Panc1 (cell line): ENCODE measurements around the gene ANTXR1. TPM values are rescaled to one million over a fixed set of nuclear protein-coding genes. Genes with fewer than 3 reads are reported as not detected.
"Not testable (repeated sequence)": the region's sequence is repeated elsewhere in the genome, so short reads cannot be mapped to it uniquely, and the experiment has no call there.

Source experiments
- ATAC-seq: fragments of 200-7000 bp; cut with Tn5 transposase; 2 replicates; pipeline ENCODE4 v1.9.1; 2020; ENCODE audit warnings: mild to moderate bottlenecking, moderate library complexity
- BruUV-seq: library from RNA; stranded (reverse); fragments of 400-500 nt; replicated peaks from 2 replicates; lab custom pipeline; 2021; lab: Mats Ljungman, UMichigan
- CTCF ChIA-PET: fragments of 300-600 bp; sonication (Branson Sonifier 250); formaldehyde crosslinking; loops from one replicate; lab custom pipeline; 2022; ENCODE audit warnings: antibody characterized with exemption; lab: Charles Lee
- POLR2A ChIA-PET: fragments of 300-600 bp; sonication (Branson Sonifier 250); formaldehyde crosslinking; loops from one replicate; lab custom pipeline; 2022; ENCODE audit warnings: antibody characterized with exemption; lab: Charles Lee
- DNase-seq: peaks from one replicate; pipeline ENCODE4 v3.0.0-alpha.2; 2010; ENCODE audit warnings: low read depth, low spot score
- H3K27ac ChIP-seq: 2 replicates; pipeline ENCODE4 v1.5.1; 2011; ENCODE audit warnings: mild to moderate bottlenecking, low read length, inconsistent platforms
- H3K27me3 ChIP-seq: fragments of 200-500 bp; sonication (Bioruptor generic); 2 replicates; pipeline ENCODE4 v1.6.0; 2014; ENCODE audit warnings: low read length, inconsistent platforms; ENCODE audit not compliant: control insufficient read depth, insufficient read depth
- H3K36me3 ChIP-seq: fragments of 200-500 bp; sonication (Bioruptor generic); 2 replicates; pipeline ENCODE4 v1.5.1; 2014; ENCODE audit warnings: inconsistent platforms, mild to moderate bottlenecking, low read length, moderate library complexity; ENCODE audit not compliant: control insufficient read depth, insufficient read depth
- H3K4me1 ChIP-seq: 2 replicates; pipeline ENCODE4 v1.5.1; 2011; ENCODE audit warnings: inconsistent platforms, mild to moderate bottlenecking, low read length, moderate library complexity; ENCODE audit not compliant: control insufficient read depth, insufficient read depth
- H3K4me3 ChIP-seq, 2 experiments: 2 replicates each; pipeline ENCODE4 v1.5.1; 2011 to 2012; ENCODE audit warnings: low read depth in 2 of 2, low read length in 2 of 2, mild to moderate bottlenecking in 2 of 2, inconsistent platforms in 1 of 2, moderate library complexity in 1 of 2
- H3K9me3 ChIP-seq: fragments of 200-500 bp; sonication (Bioruptor generic); 2 replicates; pipeline ENCODE4 v1.5.1; 2014; ENCODE audit warnings: low read depth, mild to moderate bottlenecking, inconsistent platforms, low read length, moderate library complexity; ENCODE audit not compliant: control insufficient read depth, insufficient read depth
- POLR2AphosphoS5 ChIP-seq: IDR thresholded peaks from 2 replicates; pipeline ENCODE4 v1.6.1; 2012; ENCODE audit warnings: mild to moderate bottlenecking, low read depth, low read length, moderate library complexity
- SIN3A ChIP-seq: IDR thresholded peaks from 2 replicates; pipeline ENCODE4 v1.6.1; 2012; ENCODE audit warnings: low read depth, mild to moderate bottlenecking, low read length, moderate library complexity, borderline replicate concordance; ENCODE audit not compliant: insufficient read depth
- TCF7L2 ChIP-seq: IDR thresholded peaks from 2 replicates; pipeline ENCODE4 v1.6.1; 2011; ENCODE audit warnings: mild to moderate bottlenecking, low read depth, low read length, inconsistent platforms
- in situ Hi-C: cut with HindIII; loops from 2 replicates; pipeline ENCODE4 v1.10.0; 2016; ENCODE audit warnings: low sequenced_read_pairs, low pct_unique_long_range_greater_than_20kb
- intact Hi-C: fragments of 100-400 bp; cut with micrococcal nuclease; formaldehyde crosslinking; loops from one replicate; pipeline ENCODE4 v1.10.0; 2022; ENCODE audit not compliant: unreplicated experiment
- total RNA-seq: library from RNA; stranded (reverse); gene quantifications from one replicate; pipeline ENCODE4 v1.2.1, GENCODE V29; 2021; ENCODE audit not compliant: unreplicated experiment
- TF ChIP-seq, protein P1 (sequence below), 2 experiments: IDR thresholded peaks; 2 replicates each; pipeline ENCODE4 v1.6.1; 2011 to 2012; ENCODE audit warnings: low read depth in 2 of 2, control low read depth in 1 of 2, low read length in 1 of 2, mild to moderate bottlenecking in 1 of 2, moderate library complexity in 1 of 2; ENCODE audit not compliant: insufficient read depth in 1 of 2
- TF ChIP-seq, protein P2 (sequence below): fragments of 450-650 bp; IDR thresholded peaks from 2 replicates; pipeline ENCODE4 v1.5.1; 2017; ENCODE audit warnings: mild to moderate bottlenecking

ANTXR1 gene
- total RNA-seq, 1 experiment from 2014 or later = 132 TPM

DNA sequence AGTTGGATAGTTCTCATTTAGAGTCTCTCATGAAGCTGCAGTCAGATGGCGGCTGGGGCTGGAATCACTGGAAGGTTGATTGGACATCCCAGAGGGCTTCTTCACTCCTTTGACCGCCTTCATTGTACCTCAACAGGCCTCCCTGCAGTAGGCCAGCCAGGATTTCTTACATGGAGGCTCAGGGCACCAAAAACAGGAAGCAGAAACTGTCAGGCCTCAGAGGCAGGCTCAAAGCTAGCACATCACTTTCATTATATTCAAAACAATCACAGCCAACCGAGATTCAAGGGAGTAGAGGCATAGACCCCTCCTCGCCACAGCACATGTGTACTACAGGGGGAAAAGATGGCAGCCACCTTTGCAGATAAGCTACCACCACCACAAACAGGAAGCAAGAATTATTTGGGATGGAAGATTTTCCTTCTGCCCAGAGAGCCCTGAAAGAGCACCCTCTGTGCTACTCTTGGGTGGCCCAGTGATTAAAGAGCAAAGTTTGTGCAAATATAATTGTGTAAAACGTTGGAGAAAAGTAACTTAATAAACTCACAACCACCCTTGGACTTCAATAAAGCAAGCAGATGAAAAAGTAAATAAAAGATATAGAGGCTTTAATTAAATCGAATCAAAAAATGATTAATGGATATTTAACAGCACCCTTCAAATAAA lies 218.8 kb downstream of the ANTXR1 start:
- Histone ChIP-seq H3K36me3 (no peaks in the 10 kb centered on the region), H3K27me3 (no peaks in the 10 kb centered on the region), H3K9me3 (no peaks in the 10 kb centered on the region), H3K4me3 (no peak overlapping the region), H3K27ac (peak overlapping the region; percentile 46), H3K4me1 (no peaks in the 10 kb centered on the region; the same call in 1 of the 2 replicates)
- intact Hi-C loops (no loop called here), in situ Hi-C loops (no loop called here)
- ATAC-seq (no peak; the same call in 1 of the 2 replicates), DNase-seq (no peak)
- no peak for TF ChIP-seq TCF7L2
- TF ChIP-seq SIN3A = no peak
- TF ChIP-seq, protein P1, sequence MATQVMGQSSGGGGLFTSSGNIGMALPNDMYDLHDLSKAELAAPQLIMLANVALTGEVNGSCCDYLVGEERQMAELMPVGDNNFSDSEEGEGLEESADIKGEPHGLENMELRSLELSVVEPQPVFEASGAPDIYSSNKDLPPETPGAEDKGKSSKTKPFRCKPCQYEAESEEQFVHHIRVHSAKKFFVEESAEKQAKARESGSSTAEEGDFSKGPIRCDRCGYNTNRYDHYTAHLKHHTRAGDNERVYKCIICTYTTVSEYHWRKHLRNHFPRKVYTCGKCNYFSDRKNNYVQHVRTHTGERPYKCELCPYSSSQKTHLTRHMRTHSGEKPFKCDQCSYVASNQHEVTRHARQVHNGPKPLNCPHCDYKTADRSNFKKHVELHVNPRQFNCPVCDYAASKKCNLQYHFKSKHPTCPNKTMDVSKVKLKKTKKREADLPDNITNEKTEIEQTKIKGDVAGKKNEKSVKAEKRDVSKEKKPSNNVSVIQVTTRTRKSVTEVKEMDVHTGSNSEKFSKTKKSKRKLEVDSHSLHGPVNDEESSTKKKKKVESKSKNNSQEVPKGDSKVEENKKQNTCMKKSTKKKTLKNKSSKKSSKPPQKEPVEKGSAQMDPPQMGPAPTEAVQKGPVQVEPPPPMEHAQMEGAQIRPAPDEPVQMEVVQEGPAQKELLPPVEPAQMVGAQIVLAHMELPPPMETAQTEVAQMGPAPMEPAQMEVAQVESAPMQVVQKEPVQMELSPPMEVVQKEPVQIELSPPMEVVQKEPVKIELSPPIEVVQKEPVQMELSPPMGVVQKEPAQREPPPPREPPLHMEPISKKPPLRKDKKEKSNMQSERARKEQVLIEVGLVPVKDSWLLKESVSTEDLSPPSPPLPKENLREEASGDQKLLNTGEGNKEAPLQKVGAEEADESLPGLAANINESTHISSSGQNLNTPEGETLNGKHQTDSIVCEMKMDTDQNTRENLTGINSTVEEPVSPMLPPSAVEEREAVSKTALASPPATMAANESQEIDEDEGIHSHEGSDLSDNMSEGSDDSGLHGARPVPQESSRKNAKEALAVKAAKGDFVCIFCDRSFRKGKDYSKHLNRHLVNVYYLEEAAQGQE (IDR thresholded peaks at IDR 0.05; ENCODE audit: insufficient read depth in 1 of 2, low read depth in 2 of 2, low read length in 1 of 2) = no peak
- TF ChIP-seq, protein P2, sequence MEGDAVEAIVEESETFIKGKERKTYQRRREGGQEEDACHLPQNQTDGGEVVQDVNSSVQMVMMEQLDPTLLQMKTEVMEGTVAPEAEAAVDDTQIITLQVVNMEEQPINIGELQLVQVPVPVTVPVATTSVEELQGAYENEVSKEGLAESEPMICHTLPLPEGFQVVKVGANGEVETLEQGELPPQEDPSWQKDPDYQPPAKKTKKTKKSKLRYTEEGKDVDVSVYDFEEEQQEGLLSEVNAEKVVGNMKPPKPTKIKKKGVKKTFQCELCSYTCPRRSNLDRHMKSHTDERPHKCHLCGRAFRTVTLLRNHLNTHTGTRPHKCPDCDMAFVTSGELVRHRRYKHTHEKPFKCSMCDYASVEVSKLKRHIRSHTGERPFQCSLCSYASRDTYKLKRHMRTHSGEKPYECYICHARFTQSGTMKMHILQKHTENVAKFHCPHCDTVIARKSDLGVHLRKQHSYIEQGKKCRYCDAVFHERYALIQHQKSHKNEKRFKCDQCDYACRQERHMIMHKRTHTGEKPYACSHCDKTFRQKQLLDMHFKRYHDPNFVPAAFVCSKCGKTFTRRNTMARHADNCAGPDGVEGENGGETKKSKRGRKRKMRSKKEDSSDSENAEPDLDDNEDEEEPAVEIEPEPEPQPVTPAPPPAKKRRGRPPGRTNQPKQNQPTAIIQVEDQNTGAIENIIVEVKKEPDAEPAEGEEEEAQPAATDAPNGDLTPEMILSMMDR = no peak
- no peak for TF ChIP-seq POLR2AphosphoS5
- ChIA-PET CTCF (no interaction called here), POLR2A (interaction anchor here (0.6 kb wide), 1 partner anchor 46 kb away, joined by 6 read pairs; no protein-coding TSS in a partner anchor)
- no TSS peak for BruUV-seq

DNA sequence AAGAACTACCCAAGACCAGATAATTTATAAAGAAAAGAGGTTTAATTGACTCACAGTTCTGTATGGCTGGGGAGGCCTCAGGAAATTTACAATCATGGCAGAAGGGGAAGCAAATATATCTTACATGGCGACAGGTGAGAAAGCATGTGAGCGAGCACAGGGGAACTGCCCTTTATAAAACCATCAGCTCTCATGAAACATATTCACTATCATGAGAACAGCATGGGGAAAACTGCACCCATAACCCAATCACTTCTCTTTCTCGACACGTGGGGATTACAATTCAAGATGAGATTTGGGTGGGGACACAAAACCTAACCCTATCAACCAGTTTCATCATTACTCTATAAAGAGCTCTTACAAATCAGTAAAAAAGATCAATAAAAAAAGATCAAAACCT lies 222.9 kb downstream of the ANTXR1 start:
- H3K9me3 ChIP-seq, H3K27me3 ChIP-seq, H3K4me1 ChIP-seq, H3K4me3 ChIP-seq, CTCF ChIA-PET, DNase-seq, intact Hi-C loops, ATAC-seq, H3K36me3 ChIP-seq, BruUV-seq, POLR2A ChIA-PET, H3K27ac ChIP-seq, in situ Hi-C loops: not testable (repeated sequence)

DNA sequence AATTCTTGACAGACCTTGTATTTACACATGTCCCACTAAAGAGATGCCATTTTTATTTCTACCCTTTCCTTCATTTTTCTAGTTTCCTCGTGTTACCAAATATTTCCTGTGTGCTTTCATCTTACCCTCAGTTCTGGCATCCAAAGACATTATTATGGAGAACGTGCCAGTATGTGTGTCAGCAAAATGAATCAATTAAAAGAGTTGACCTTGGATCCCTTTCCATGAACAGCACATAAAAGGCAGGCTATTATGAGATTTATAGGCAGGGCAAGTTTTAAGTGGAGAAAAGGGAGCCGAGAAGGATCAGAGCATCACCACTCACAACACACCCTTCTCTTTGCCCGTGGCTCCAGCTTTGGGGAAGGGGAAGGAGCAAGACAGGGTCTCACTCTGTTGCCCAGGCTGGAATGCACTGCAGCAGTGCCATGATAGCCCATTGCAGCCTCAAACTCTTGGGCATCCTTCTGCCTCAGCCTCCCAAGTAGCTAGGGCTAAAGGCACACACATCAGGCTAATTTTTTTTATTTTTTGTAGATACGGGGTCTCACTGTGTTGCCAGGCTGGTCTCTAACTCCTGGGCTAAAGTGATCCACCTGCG lies 224.2 kb downstream of the ANTXR1 start:
- peak overlapping the region; percentile 9; the same call in 1 of the 2 replicates for H3K27ac ChIP-seq
- no peaks in the 10 kb centered on the region for H3K36me3 ChIP-seq
- no peaks in the 10 kb centered on the region for H3K27me3 ChIP-seq
- in situ Hi-C loops (no loop called here), intact Hi-C loops (no loop called here)
- DNase-seq = no peak
- ATAC-seq = no peak
- no peaks in the 10 kb centered on the region for H3K4me1 ChIP-seq
- H3K4me3 ChIP-seq = no peak overlapping the region
- no peaks in the 10 kb centered on the region for H3K9me3 ChIP-seq
- no TSS peak for BruUV-seq
- CTCF ChIA-PET = no interaction called here
- POLR2A ChIA-PET = no interaction called here
- TF ChIP-seq TCF7L2 (no peak), POLR2AphosphoS5 (no peak), SIN3A (no peak)
- TF ChIP-seq, protein P2 = no peak
- TF ChIP-seq, protein P1 (IDR thresholded peaks at IDR 0.05; ENCODE audit: insufficient read depth in 1 of 2, low read depth in 2 of 2, low read length in 1 of 2) = no peak
